DND-41 (cell line): Measurements from ENCODE around the gene SUPT3H.

Experiments used
- ATAC-seq: fragments of 200-7000 bp; cut with Tn5 transposase; 3 replicates; pipeline ENCODE4 v1.9.1; 2021; ENCODE audit warnings: low read depth; ENCODE audit not compliant: insufficient read depth
- DNase-seq: peaks from one replicate; pipeline ENCODE4 v3.0.0-alpha.2; 2020
- H2AFZ ChIP-seq: 2 replicates; pipeline ENCODE4 v1.6.0; 2012; ENCODE audit warnings: low read depth, low read length
- H3K27ac ChIP-seq: 2 replicates; pipeline ENCODE4 v1.5.1; 2012; ENCODE audit warnings: low read length, inconsistent platforms
- H3K27me3 ChIP-seq: fragments of 200-600 bp; sonication (generic); 2 replicates; pipeline ENCODE4 v1.6.0; 2012; ENCODE audit warnings: low read length, mild to moderate bottlenecking, inconsistent platforms; ENCODE audit not compliant: insufficient read depth, poor library complexity
- H3K36me3 ChIP-seq: 2 replicates; pipeline ENCODE4 v1.5.1; 2012; ENCODE audit warnings: low read length, inconsistent platforms; ENCODE audit not compliant: insufficient read depth
- H3K4me1 ChIP-seq: 2 replicates; pipeline ENCODE4 v1.5.1; 2012; ENCODE audit warnings: mild to moderate bottlenecking, low read length; ENCODE audit not compliant: insufficient read depth
- H3K4me2 ChIP-seq: 2 replicates; pipeline ENCODE4 v1.6.0; 2012; ENCODE audit warnings: mild to moderate bottlenecking, moderate library complexity, low read length, inconsistent platforms; ENCODE audit not compliant: insufficient read depth
- H3K4me3 ChIP-seq, 2 experiments: fragments of 200-600 bp in 1 of 2; shearing (Covaris generic) in 1 of 2; 2 replicates each; pipeline ENCODE4 v1.5.1; 2012 to 2016; ENCODE audit warnings: inconsistent platforms in 2 of 2, low read length in 2 of 2, mild to moderate bottlenecking in 2 of 2, low read depth in 1 of 2, moderate library complexity in 1 of 2
- H3K79me2 ChIP-seq: 2 replicates; pipeline ENCODE4 v1.6.0; 2012; ENCODE audit warnings: low read length, inconsistent platforms; ENCODE audit not compliant: insufficient read depth
- H3K9ac ChIP-seq: 2 replicates; pipeline ENCODE4 v1.6.0; 2012; ENCODE audit warnings: low read depth, mild to moderate bottlenecking, inconsistent platforms, low read length, moderate library complexity
- H3K9me3 ChIP-seq: 2 replicates; pipeline ENCODE4 v1.5.1; 2012; ENCODE audit warnings: low read length, moderate library complexity, mild to moderate bottlenecking, inconsistent platforms; ENCODE audit not compliant: insufficient read depth, severe bottlenecking
- H4K20me1 ChIP-seq: 2 replicates; pipeline ENCODE4 v1.6.0; 2012; ENCODE audit warnings: low read length; ENCODE audit not compliant: insufficient read depth
- CTCF ChIP-seq: IDR thresholded peaks from 2 replicates; pipeline ENCODE4 v1.5.1; 2012; ENCODE audit warnings: borderline replicate concordance, low read length, moderate library complexity, mild to moderate bottlenecking; ENCODE audit not compliant: poor library complexity, severe bottlenecking; ENCODE audit errors: extremely low read depth
- EZH2 ChIP-seq: IDR thresholded peaks from 3 replicates; pipeline ENCODE4 v1.6.1; 2012; ENCODE audit warnings: borderline replicate concordance, low read depth, mild to moderate bottlenecking, moderate library complexity, low read length, inconsistent platforms; ENCODE audit not compliant: severe bottlenecking

Gene SUPT3H

GRCh38 chr6:45163952-45164766 lies 213.6 kb downstream of the SUPT3H start:
- H3K9ac ChIP-seq: no peak overlapping the region
- no peaks in the 10 kb centered on the region for H4K20me1 ChIP-seq
- no peaks in the 10 kb centered on the region for H3K79me2 ChIP-seq
- no peaks in the 10 kb centered on the region for H3K27me3 ChIP-seq
- peaks cover 8% of the 10 kb centered on the region for H3K4me1 ChIP-seq
- H3K27ac ChIP-seq: no peak overlapping the region
- ATAC-seq: no peak
- no peak for DNase-seq
- H3K4me3 ChIP-seq: no peak overlapping the region
- no peak overlapping the region for H2AFZ ChIP-seq
- no peaks in the 10 kb centered on the region for H3K36me3 ChIP-seq
- no peaks in the 10 kb centered on the region for H3K9me3 ChIP-seq
- no peak overlapping the region for H3K4me2 ChIP-seq
- TF ChIP-seq EZH2 (no peak), CTCF (peak; percentile 10)

DNA sequence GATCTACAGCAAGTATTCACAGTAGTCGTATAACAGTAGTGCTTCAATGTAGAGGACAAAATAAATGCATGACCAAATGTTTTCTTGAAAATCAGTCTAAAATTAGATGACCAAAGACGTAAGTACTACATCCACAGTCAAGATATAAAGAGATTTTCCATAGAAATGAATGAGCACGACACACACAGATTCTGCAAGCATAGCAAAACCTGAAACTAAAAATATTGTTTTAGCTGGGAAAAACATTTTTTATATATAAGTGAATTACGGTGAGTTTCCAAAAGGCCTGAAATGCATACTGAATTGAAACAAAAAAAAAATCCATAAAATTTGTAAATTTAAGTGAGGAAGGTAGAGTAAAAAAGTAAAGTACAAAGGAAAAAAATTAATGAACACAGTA lies 217.4 kb downstream of the SUPT3H start:
- H3K27ac ChIP-seq: no peak overlapping the region; the same call in 1 of the 2 replicates
- peaks cover 39% of the 10 kb centered on the region for H3K4me1 ChIP-seq
- H3K4me3 ChIP-seq: no peak overlapping the region
- H2AFZ ChIP-seq: no peak overlapping the region
- H3K36me3 ChIP-seq: no peaks in the 10 kb centered on the region
- H4K20me1 ChIP-seq: no peaks in the 10 kb centered on the region
- TF ChIP-seq EZH2 (no peak), CTCF (no peak)
- H3K27me3 ChIP-seq: no peaks in the 10 kb centered on the region
- H3K9ac ChIP-seq: no peak overlapping the region
- DNase-seq: no peak
- no peak for ATAC-seq
- no peak overlapping the region for H3K4me2 ChIP-seq
- no peaks in the 10 kb centered on the region for H3K9me3 ChIP-seq
- H3K79me2 ChIP-seq: peaks cover 7% of the 10 kb centered on the region

DNA sequence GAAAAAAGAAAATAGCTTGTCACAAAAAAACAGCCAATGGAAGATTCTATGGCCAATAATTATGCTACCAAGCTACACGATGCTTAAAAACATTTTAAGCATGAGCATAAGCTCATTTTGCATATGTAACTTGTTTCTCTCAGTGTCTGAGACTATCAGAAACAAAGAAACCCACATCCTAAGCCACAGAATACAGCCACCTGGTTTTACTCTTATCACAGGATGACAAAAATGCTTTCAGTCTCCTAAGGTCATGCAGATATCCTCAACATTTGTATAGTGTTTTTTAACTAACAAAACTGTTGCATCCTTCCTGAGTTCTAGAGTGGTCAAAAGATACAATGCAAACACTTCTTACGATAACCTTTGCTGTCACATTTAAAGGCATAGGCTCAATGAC lies 221.7 kb downstream of the SUPT3H start:
- peak; percentile 99 for ATAC-seq
- Histone ChIP-seq H2AFZ (no peak overlapping the region), H3K27ac (peak overlapping the region; percentile 81), H3K9me3 (no peaks in the 10 kb centered on the region), H3K79me2 (peaks cover 14% of the 10 kb centered on the region), H3K4me2 (peak overlapping the region; percentile 53), H3K27me3 (no peaks in the 10 kb centered on the region), H4K20me1 (no peaks in the 10 kb centered on the region), H3K4me1 (peaks cover 49% of the 10 kb centered on the region), H3K4me3 (no peak overlapping the region), H3K9ac (peak overlapping the region; percentile 45), H3K36me3 (peaks cover 5% of the 10 kb centered on the region; the same call in 1 of the 2 replicates)
- TF ChIP-seq CTCF: no peak
- no peak for TF ChIP-seq EZH2
- DNase-seq: peak; percentile 66
